Mammary epithelial cell (primary cell): ENCODE measurements around the gene RNF150.

Source experiments
- CTCF ChIP-seq, 2 donors: IDR thresholded peaks in 1 of 2; conservative IDR thresholded peaks in 1 of 2; 2 replicates each; pipeline ENCODE4 v1.5.1; 2011 to 2012; ENCODE audit warnings: inconsistent platforms in 2 of 2, low read length in 2 of 2, mild to moderate bottlenecking in 2 of 2, control low read depth in 1 of 2, low read depth in 1 of 2; ENCODE audit not compliant: insufficient read depth in 1 of 2; ENCODE audit errors: extremely low read depth in 1 of 2
- EZH2 ChIP-seq: IDR thresholded peaks from 2 replicates; pipeline ENCODE4 v1.6.1; 2012; ENCODE audit warnings: low read length, inconsistent platforms, borderline replicate concordance

- no peak for TF ChIP-seq EZH2
- TF ChIP-seq CTCF (conservative IDR thresholded peaks at IDR 0.05 in 1 of 2, IDR thresholded peaks at IDR 0.05 in 1 of 2; ENCODE audit: extremely low read depth in 1 of 2, insufficient read depth in 1 of 2, low read depth in 1 of 2, low read length in 2 of 2), result peak; percentile 61 to 87
Observed at GRCh38 chr4:140884431-140885058, 248.7 kb downstream of the RNF150 start.
